Cortex of kidney (tissue), 1 donor: Measurements from ENCODE around the gene AXL.
A peak's percentile ranks its signal among the peaks of the same experiment; 100 is the strongest.

Source experiments
- DNase-seq: peaks from one replicate; lab custom pipeline; 2025; lab: John Stamatoyannopoulos, UW

The AXL gene

DNA sequence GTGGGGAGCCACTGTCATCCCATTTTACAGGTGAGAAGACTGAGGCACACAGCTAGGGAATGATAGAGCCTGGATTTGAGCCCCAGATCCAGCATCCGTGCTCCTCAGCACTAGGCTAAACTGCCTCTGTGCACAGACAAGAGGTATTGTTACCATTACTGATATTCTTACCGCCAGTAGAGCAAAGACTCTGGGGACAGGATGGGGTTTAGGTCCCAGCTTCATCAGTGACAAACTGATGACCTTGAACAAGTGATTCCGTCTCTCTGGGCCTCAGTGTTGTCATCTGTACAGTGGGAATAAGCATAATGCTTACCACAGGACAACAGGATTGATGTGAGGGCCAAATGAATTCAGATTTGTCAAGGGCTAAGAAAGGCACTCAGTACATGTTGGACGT is 16.5 kb downstream of the AXL start:
- no peak for DNase-seq

- DNase-seq = no peak
These were observed 19.2 kb downstream of the AXL start for GRCh38 chr19:41238244-41238643.

DNA sequence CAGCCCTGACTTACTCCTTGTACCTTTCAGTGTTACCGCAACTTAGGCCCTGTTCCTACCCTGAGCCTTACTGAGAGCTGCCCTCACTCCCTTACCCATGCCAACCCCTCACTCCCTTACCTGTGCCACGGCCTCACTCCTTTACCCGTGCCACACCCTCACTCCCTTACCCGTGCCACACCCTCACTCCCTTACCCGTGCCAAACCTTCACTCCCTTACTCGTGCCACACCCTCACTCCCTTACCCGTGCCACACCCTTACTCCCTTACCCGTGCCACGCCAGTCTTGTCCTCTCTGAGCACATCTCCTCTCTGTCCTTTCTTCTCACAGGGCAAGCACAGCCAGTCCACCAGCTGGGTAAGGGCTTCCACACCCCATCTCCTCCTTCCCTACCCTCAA is 20.3 kb downstream of the AXL start:
- DNase-seq = no peak

- no peak for DNase-seq
These were observed 21.0 kb downstream of the AXL start for GRCh38 chr19:41239961-41240574.

DNA sequence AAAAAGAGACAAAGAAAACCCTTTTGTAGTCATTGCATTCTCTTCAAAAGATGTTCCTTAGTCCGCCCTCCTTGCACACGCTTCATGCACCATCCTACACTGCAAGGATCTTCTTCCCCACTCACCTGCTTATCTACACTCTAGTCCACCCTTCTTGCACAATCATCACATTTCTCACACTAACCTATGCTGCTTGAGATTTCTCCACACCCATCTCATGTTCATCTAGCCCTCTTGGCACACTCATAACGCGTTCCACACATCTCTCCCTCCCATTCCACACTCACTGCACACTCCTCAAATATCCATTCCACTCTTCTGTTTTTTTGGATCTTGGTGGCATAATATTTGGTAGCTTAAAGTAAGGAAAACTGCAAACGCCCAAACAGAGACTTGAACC is 22.8 kb downstream of the AXL start:
- DNase-seq = no peak

- no peak for DNase-seq
These were observed 25.1 kb downstream of the AXL start for GRCh38 chr19:41244117-41244516.

DNA sequence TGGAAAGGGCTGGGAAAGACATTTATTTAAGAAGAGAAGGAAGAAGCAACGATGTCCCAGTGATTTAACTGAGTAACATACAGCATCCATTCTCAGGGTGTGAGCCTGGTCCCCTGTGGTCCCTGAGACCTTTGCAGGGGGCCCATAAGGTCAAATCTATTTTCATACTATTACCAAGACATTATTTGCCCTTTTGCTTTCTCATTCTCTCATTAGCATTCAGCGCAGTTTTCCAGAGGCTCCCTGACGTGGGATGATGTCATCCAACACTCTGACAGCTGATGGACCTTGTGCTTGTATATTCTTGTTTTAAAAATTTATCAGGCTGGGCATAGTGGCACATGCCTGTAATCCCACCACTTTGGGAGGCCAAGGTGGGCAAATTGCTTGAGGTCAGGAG is 26.8 kb downstream of the AXL start:
- DNase-seq = no peak

DNA sequence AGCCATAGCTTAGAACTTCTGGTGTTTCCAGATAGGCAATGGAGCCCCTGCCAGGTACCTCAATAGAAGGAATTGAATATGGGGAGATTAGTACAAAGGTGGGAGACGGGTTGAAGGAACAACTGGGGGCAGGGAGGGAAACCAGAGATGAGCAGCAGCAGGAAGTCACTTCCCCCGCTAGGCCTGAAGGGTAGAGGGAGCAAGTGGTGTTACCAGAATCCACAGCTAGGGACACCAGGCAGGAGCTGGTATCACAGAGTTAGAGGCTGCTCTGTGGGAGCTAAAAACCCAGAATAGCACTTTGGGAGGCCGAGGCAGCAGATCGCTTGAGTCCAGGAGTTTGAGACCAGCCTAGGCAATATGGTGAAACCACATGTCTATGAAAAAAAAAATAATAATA is 29.9 kb downstream of the AXL start:
- no peak for DNase-seq

GRCh38 chr19:41249707-41250423 is 30.8 kb downstream of the AXL start:
- DNase-seq = no peak

DNA sequence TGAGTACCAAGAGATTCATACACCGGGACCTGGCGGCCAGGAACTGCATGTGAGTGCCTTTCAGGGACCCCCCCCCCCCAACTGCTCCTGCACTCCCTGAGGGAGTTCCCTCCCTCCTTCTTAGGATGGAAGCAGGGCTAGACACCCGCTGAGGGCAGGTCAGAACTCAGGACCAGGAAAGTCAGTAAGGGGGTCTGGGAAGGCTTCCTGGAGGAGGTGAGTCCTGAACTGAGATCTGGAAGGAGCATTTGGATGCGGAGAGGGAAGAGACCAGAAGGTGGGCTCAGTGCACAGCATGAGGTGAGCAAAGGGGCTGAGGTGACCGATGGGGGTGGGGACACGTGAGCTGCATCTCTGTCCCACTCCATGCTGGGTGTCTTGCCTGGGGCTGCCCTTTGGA is 34.6 kb downstream of the AXL start:
- DNase-seq = no peak

GRCh38 chr19:41255171-41255570 is 36.1 kb downstream of the AXL start:
- no peak for DNase-seq

DNA sequence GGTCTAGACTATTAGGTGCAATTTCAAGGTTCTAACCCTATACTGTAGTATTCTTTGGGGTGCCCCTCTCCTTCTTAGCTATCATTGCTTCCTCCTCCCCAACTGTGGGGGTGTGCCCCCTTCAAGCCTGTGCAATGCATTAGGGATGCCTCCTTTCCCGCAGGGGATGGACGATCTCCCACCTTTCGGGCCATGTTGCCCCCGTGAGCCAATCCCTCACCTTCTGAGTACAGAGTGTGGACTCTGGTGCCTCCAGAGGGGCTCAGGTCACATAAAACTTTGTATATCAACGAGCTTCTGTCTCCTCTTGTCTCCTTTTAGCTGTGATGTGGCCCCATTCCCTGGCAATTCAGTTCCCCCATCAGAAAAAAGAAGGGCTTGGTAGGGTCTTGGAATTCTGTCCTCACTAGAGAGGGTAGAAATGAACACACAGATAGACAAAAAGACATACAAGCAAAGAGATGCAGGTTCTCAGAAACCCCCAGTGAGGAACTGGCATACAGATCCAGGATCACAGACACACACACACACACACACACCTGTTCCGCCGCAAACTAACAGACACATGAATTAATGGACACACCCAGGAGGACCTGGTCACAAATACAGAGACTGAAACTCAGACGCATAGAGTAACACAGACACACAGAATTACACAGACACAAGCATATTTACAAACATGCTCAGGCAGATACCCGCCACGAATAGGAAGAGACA is 42.6 kb downstream of the AXL start:
- DNase-seq = no peak

- no peak for DNase-seq
These were observed 44.2 kb downstream of the AXL start for GRCh38 chr19:41263042-41263849.

- peak; percentile 83 for DNase-seq
These were observed 45.0 kb downstream of the AXL start, which contains the start of gene HNRNPUL1 for GRCh38 chr19:41263850-41264580. Gene HNRNPUL1, plus strand, starts transcription at chr19:41264372. Its CDS starts 132 bp downstream, at chr19:41264504.

- DNase-seq = no peak
These were observed 45.8 kb downstream of the AXL start for GRCh38 chr19:41264581-41265394.

GRCh38 chr19:41265395-41266153 is 46.6 kb downstream of the AXL start:
- no peak for DNase-seq

- DNase-seq = no peak
These were observed 50.0 kb downstream of the AXL start for GRCh38 chr19:41269055-41269454.

DNA sequence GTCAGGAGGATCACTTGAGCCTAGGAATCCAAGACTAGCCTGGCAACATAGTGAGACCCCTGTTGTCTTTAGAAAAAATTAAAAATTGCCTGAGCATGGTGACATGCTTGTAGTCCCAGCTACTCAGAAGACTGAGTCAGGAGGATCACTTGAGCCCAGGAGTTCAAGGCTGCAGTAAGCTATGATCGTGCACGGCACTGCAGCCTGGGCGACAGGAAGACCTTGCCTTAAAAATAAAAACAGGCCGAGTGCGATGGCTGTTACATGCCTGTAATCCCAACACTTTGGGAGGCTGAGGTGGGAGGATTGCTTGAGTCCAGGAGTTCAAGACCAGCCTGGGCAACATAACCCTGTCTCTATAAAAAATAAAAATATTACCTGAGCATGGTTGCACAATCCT is 50.5 kb downstream of the AXL start:
- DNase-seq = no peak

- DNase-seq = no peak
These were observed 54.1 kb downstream of the AXL start for GRCh38 chr19:41273076-41273475.

GRCh38 chr19:41274802-41275201 is 55.8 kb downstream of the AXL start:
- DNase-seq = no peak
